Right lobe of liver (tissue), 4 donors: Measurements from ENCODE around the gene ANKRD23.

ENCODE experiments used
- POLR2A ChIP-seq: fragments of 450-650 bp; IDR thresholded peaks from one replicate; pipeline ENCODE4 v1.6.1; 2017; ENCODE audit warnings: antibody characterized with exemption, mild to moderate bottlenecking
- TF ChIP-seq, protein P1 (sequence below), 4 donors: fragments of 200-600 bp in 3 of 4; fragments of 450-650 bp in 1 of 4; IDR thresholded peaks; one replicate each; pipeline versions ENCODE4 v1.5.1 to v1.8.0; 2016 to 2022; ENCODE audit warnings: antibody characterized with exemption in 4 of 4, mild to moderate bottlenecking in 2 of 4
- donor health status: DM: no; HTN: no; CAD: no.
- donor health status: DM: no; HTN: no; CAD: no.
- donor health status: DM: no; HTN: yes; CAD: no.

DNA sequence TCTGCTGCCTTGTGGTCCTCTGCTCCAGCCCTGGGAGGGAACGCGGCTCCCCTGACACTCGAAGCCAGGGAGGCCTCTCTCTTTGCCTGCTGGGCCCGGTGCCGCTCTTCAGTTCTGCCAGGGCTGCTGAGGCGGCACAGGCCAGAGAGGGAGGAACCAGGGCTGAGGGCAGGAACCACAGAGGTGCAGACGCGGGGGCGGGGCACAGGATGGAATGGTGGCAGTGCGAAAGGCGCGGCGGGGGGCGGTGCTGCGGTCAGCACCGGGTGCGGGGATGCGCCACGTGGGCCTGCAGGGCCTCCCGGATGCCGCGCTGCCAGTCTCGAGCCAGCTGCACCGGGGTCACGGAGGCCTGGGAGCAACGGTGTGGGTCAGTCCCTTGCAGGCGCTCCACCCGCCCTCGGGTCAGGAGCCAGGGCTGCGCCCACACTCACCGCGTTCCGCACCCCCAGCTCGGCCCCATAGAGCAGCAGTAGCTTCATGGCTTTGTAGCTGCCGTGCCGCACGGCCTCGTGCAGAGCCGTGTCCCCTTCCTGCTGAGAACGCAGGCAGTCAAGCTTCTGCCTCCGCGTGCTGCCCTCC, 4.4 kb downstream of the ANKRD23 start:
- TF ChIP-seq, protein P1, sequence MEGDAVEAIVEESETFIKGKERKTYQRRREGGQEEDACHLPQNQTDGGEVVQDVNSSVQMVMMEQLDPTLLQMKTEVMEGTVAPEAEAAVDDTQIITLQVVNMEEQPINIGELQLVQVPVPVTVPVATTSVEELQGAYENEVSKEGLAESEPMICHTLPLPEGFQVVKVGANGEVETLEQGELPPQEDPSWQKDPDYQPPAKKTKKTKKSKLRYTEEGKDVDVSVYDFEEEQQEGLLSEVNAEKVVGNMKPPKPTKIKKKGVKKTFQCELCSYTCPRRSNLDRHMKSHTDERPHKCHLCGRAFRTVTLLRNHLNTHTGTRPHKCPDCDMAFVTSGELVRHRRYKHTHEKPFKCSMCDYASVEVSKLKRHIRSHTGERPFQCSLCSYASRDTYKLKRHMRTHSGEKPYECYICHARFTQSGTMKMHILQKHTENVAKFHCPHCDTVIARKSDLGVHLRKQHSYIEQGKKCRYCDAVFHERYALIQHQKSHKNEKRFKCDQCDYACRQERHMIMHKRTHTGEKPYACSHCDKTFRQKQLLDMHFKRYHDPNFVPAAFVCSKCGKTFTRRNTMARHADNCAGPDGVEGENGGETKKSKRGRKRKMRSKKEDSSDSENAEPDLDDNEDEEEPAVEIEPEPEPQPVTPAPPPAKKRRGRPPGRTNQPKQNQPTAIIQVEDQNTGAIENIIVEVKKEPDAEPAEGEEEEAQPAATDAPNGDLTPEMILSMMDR (IDR thresholded peaks at IDR 0.05): no peak
- TF ChIP-seq POLR2A: no peak
